SJCRH30 (cell line): Measurements from ENCODE around the gene SLC12A4. TPM values are rescaled to one million over a fixed set of nuclear protein-coding genes. Genes with fewer than 3 reads are reported as not detected.
A peak's percentile ranks its signal among the peaks of the same experiment; 100 is the strongest.

Experiments used
- DNase-seq, 2 experiments: peaks; one replicate each; pipeline ENCODE4 v3.0.0-alpha.2; 2015 to 2020
- H3K27ac ChIP-seq: fragments of 250-450 bp; sonication (Bioruptor Pico); 2 replicates; pipeline ENCODE4 v1.5.1; 2020; ENCODE audit warnings: mild to moderate bottlenecking, moderate library complexity
- H3K27me3 ChIP-seq: fragments of 250-450 bp; sonication (Bioruptor Pico); 2 replicates; pipeline ENCODE4 v1.5.1; 2020; ENCODE audit warnings: mild to moderate bottlenecking, moderate library complexity
- H3K36me3 ChIP-seq: fragments of 250-450 bp; sonication (Bioruptor Pico); 2 replicates; pipeline ENCODE4 v1.5.1; 2020; ENCODE audit warnings: mild to moderate bottlenecking, moderate library complexity
- H3K4me1 ChIP-seq: fragments of 250-450 bp; sonication (Bioruptor Pico); 2 replicates; pipeline ENCODE4 v1.5.1; 2020; ENCODE audit warnings: mild to moderate bottlenecking, moderate library complexity
- H3K4me3 ChIP-seq: fragments of 250-450 bp; sonication (Bioruptor Pico); 2 replicates; pipeline ENCODE4 v1.5.1; 2020; ENCODE audit warnings: mild to moderate bottlenecking, moderate library complexity
- H3K9me3 ChIP-seq: fragments of 250-450 bp; sonication (Bioruptor Pico); replicated peaks from 2 replicates; pipeline ENCODE4 v1.5.1; 2020; ENCODE audit warnings: mild to moderate bottlenecking, moderate library complexity
- total RNA-seq: library from RNA; depleted of rRNA; stranded (reverse); fragments of >200 nt; shearing (Covaris generic); gene quantifications from 2 replicates; pipeline ENCODE4 v1.2.3, GENCODE V29; 2014

Gene SLC12A4
- total RNA-seq, 1 experiment from 2014 or later, result 15.1 TPM

DNA sequence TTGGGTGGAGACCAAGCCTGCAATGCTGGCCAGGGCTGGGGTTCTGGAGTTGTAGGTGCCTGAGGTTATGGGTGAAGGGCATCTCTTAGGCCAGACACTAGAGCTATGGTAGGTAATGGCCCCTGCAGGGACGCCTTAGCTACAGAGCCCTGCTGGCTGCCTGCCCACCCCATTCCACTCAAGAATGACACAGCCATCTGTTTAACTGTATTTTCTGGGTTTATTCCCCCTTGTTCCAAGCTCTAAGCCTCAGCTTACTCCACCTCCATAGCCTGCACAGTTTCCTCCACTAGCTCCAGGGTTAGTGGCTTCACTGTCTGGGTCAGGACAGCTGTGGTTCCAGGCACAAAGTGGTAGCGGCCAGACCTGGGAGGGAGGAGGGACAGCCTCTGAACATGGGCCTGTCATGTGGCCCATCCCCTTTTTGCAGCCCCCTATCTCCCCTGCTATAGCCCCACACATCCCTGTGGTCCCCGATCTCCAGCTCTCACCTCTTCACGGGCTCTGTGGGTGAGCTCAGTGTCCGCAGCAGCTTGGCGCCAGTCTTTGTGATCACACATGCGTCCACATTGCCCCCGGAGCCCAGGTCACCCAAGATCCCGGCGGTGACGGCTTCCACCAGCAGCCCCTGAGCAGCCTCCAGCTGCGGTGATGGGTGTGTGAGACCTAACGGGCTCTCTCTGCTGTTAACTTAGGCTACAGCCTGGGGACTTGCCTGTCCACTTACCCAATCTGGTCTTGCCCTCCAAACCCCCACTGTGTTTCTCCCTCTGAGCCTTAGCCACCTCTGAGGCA, 33.9 kb downstream of the SLC12A4 start:
- no peak overlapping the region for H3K27ac ChIP-seq
- H3K36me3 ChIP-seq, result no peaks in the 10 kb centered on the region
- H3K4me3 ChIP-seq, result peak overlapping the region; percentile 95
- H3K9me3 ChIP-seq, result no peaks in the 10 kb centered on the region
- H3K27me3 ChIP-seq, result no peaks in the 10 kb centered on the region
- peak; percentile 33 to 56 for DNase-seq
- H3K4me1 ChIP-seq, result 0 out of 2 replicates have a peak, but pooled peaks cover 5% of the 10 kb centered on the region

DNA sequence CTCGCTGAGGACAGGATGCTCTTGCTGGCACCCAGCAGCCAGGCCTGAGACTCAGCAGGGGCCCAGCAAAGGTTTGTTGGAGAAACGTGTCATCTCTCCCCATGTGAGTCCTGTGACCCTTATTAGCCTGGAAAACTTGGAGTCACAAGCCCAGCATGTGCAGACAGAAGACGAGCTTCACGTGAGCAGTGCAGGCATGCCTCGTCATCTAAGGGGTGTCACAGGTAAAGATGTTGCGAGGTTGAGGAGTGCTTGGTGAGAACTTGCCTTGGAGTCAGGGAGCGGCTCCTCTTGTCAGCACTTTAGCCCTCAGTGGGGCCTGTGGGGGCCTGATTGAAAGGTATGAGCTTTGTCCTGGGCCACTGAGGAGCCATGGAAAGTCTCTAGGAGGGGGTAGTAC, 34.6 kb downstream of the SLC12A4 start:
- no peak for DNase-seq

DNA sequence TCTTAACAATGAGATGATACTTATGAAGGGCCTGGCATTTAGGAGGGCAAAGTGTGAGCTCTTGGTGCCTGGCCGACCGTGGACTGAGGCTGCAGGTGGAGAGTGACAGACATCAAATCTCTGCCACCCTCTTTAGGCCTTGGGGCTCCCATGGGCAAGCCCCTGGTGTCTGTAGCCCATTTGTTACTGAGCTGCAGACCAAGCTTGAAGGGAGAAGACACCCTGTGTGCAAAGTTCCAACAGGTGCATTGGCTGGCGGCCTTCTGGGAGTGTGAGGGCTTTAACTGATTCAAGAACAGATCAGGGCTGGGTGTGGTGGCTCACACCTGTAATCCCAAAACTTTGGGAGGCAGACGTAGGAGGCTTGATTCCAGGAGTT, 36.0 kb downstream of the SLC12A4 start:
- H3K4me3 ChIP-seq, result no peak overlapping the region
- 0 out of 2 replicates have a peak, but pooled peaks cover 5% of the 10 kb centered on the region for H3K4me1 ChIP-seq
- H3K27ac ChIP-seq, result no peak overlapping the region
- no peaks in the 10 kb centered on the region for H3K27me3 ChIP-seq
- no peaks in the 10 kb centered on the region for H3K9me3 ChIP-seq
- H3K36me3 ChIP-seq, result no peaks in the 10 kb centered on the region
- no peak for DNase-seq

More for the DNA sequence above, 34.6 kb downstream of the SLC12A4 start:
- Histone ChIP-seq H3K4me3 (no peak overlapping the region), H3K36me3 (no peaks in the 10 kb centered on the region), H3K9me3 (no peaks in the 10 kb centered on the region), H3K4me1 (0 out of 2 replicates have a peak, but pooled peaks cover 5% of the 10 kb centered on the region), H3K27ac (no peak overlapping the region), H3K27me3 (no peaks in the 10 kb centered on the region)

DNA sequence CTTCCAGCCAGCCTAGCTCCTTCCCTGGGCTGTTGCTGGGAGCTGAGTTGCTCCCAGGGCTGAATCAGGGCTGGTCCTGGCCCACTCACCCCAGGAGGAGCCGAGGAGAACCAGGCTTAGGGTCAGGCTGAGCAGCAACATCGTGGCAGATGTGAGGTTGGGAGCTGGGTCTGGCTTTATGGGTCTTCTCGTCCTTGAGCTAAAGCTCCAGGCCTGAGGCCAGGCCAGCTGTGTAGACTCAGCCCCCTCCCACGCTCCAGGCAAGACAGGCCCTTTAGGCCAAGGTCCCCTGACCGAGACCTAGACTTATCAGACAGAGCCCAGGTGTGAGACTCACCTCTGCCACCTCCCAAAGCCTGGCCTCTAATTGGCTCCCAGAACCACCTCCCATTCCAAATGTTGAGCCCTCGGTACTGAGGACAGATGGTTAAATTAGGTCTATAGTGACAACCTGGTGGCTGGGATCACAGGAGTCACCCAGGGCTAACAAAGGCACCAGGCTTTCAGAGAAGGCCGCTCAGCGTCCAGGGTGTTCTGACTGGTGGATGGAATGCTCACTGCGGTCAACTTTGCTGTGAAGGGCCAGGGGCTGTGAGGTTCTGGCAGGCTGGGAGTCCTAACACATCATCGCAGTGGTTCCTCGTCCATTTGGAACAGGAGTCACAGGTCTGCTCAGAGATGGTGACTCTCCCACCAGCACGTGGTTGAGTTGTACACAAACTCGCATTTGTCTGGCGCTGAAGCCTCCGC, 36.5 kb downstream of the SLC12A4 start, which contains the start of gene CTRL:
Gene CTRL, minus strand, starts transcription at position 151 of the 750 bp plus-strand sequence. Its CDS starts 10 bp downstream, at position 141.
- no peak within 1 kb of the TSS for H3K4me3 ChIP-seq
- H3K27me3 ChIP-seq, result no peaks in the 10 kb centered on the region
- no peak within 1 kb of the TSS for H3K27ac ChIP-seq
- no peaks in the 10 kb centered on the region for H3K9me3 ChIP-seq
- DNase-seq, result no peak
- H3K4me1 ChIP-seq, result 0 out of 2 replicates have a peak, but pooled peaks cover 5% of the 10 kb centered on the region
- no peaks in the 10 kb centered on the region for H3K36me3 ChIP-seq

DNA sequence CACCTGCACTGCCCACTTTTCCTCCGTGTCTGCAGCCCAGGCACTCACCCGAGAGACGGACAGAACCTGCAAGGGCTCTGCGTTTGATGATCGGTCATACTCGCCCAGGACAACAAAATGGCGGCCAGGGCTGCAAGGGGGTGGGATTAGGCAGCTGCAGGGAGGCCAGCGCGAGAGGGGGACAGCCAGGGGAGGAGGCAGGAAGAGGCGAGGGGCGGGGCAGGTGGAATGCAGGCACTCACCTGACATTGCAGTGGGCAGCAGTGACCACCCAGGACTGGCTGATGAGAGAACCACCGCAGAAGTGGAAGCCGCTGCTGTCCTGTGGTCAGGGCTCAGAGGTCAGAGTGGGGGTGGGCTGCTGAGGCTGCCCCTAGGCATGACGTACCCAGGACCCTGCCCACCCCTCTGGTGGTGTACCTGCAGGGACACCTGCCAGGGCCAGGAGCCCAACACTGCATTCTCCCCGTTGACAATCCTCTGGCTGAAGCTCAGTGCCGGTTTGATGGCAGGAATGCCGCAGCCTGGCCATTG, 37.7 kb downstream of the SLC12A4 start:
- Histone ChIP-seq H3K4me3 (no peak overlapping the region), H3K36me3 (no peaks in the 10 kb centered on the region), H3K4me1 (peaks cover 10% of the 10 kb centered on the region; the same call in 1 of the 2 replicates), H3K9me3 (no peaks in the 10 kb centered on the region), H3K27me3 (no peaks in the 10 kb centered on the region), H3K27ac (no peak overlapping the region)
- DNase-seq, result no peak

DNA sequence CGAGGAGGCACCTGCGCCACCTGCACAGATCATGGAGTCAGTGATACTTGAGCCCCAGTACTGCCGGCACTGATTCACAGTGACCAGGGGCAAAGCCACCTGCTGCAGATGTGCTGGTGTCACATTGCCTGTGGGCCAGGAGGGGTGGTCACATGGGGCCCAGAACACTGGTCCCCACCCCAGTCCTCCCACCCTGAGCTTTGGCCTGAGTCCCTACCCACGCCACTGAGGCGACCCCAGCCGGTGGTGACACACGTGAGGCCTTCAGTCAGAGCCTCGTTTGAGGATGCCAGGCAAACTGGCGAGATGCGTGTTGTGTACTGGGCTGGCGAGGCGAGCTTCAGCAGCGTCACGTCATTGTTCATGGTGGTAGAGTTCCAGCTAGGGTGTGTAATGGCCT, 38.2 kb downstream of the SLC12A4 start:
- no peak overlapping the region for H3K27ac ChIP-seq
- H3K27me3 ChIP-seq, result no peaks in the 10 kb centered on the region
- H3K4me3 ChIP-seq, result no peak overlapping the region
- DNase-seq, result no peak
- H3K4me1 ChIP-seq, result peaks cover 10% of the 10 kb centered on the region; the same call in 1 of the 2 replicates
- H3K36me3 ChIP-seq, result no peaks in the 10 kb centered on the region
- H3K9me3 ChIP-seq, result no peaks in the 10 kb centered on the region

DNA sequence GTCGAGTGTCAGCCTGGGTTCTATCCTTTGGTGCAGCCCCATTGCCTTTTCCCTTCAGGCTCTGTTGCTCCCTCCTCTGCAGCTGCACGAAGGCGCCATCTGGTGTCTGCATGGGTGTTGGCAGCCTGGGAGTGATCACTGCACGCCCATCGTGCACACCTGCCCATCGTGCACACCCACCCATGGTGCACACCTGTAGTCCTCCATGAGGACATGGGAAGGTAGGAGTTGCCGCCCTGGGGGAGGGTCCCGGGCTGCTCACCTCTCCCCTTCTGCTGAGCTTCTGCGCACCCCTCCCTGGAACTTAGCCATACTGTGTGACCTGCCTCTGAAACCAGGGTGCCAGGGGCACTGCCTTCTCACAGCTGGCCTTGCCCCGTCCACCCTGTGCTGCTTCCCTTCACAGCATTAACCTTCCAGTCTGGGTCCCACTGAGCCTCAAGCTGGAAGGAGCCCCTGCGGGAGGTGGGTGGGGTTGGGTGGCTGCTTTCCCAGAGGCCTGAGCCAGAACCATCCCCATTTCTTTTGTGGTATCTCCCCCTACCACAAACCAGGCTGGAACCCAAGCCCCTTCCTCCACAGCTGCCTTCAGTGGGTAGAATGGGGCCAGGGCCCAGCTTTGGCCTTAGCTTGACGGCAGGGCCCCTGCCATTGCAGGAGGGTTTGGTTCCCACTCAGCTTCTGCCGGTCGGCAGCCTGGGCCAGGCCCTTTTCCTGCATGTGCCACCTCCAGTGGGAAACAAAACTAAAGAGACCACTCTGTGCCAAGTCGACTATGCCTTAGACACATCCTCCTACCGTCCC, 39.7 kb downstream of the SLC12A4 start:
- Histone ChIP-seq H3K4me3 (no peak overlapping the region), H3K4me1 (peaks cover 4% of the 10 kb centered on the region; the same call in 1 of the 2 replicates), H3K27me3 (no peaks in the 10 kb centered on the region), H3K9me3 (no peaks in the 10 kb centered on the region), H3K27ac (no peak overlapping the region), H3K36me3 (no peaks in the 10 kb centered on the region)
- peak; percentile 59 to 72 for DNase-seq

DNA sequence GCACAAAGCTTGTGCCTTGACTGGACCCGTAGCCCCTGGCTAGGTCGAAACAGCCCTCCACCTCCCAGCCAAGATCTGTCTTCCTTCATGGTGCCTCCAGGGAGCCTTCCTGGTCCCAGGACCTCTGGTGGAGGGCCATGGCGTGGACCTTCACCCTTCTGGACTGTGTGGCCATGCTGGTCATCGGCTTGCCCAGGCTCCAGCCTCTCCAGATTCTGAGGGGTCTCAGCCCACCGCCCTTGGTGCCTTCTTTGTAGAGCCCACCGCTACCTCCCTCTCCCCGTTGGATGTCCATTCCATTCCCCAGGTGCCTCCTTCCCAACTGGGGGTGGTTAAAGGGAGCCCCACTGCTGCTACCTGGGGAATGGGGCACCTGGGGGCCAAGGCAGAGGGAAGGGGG, 40.3 kb downstream of the SLC12A4 start:
- H3K4me1 ChIP-seq, result peaks cover 4% of the 10 kb centered on the region; the same call in 1 of the 2 replicates
- no peak overlapping the region for H3K27ac ChIP-seq
- no peaks in the 10 kb centered on the region for H3K36me3 ChIP-seq
- no peaks in the 10 kb centered on the region for H3K9me3 ChIP-seq
- H3K4me3 ChIP-seq, result no peak overlapping the region
- no peaks in the 10 kb centered on the region for H3K27me3 ChIP-seq
- DNase-seq, result no peak

DNA sequence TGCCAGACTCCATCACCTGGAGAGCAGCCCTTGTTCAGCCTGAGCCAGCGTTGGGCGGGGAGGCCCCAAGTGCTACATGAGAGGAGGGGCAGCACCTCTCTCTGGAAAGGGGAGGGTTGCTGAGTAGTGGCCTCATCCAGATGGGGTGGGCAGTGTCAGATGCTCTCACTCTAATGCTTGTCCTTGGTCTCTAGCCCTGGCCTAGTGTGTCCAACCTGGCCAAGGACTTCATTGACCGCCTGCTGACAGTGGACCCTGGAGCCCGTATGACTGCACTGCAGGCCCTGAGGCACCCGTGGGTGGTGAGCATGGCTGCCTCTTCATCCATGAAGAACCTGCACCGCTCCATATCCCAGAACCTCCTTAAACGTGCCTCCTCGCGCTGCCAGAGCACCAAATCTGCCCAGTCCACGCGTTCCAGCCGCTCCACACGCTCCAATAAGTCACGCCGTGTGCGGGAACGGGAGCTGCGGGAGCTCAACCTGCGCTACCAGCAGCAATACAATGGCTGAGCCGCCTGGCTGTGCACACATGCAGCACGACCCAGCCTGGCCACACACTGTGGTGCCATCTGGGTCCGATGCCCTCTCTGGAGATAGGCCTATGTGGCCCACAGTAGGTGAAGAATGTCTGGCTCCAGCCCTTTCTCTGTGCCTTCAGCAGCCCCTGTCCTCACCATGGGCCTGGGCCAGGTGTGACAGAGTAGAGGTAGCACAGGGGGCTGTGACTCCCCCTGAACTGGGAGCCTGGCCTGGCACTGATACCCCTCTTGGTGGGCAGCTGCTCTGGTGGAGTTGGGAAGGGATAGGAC, 41.1 kb downstream of the SLC12A4 start:
- H3K36me3 ChIP-seq, result no peaks in the 10 kb centered on the region
- H3K4me1 ChIP-seq, result peaks cover 4% of the 10 kb centered on the region; the same call in 1 of the 2 replicates
- no peak overlapping the region for H3K4me3 ChIP-seq
- no peak for DNase-seq
- H3K9me3 ChIP-seq, result no peaks in the 10 kb centered on the region
- no peaks in the 10 kb centered on the region for H3K27me3 ChIP-seq
- no peak overlapping the region for H3K27ac ChIP-seq

DNA sequence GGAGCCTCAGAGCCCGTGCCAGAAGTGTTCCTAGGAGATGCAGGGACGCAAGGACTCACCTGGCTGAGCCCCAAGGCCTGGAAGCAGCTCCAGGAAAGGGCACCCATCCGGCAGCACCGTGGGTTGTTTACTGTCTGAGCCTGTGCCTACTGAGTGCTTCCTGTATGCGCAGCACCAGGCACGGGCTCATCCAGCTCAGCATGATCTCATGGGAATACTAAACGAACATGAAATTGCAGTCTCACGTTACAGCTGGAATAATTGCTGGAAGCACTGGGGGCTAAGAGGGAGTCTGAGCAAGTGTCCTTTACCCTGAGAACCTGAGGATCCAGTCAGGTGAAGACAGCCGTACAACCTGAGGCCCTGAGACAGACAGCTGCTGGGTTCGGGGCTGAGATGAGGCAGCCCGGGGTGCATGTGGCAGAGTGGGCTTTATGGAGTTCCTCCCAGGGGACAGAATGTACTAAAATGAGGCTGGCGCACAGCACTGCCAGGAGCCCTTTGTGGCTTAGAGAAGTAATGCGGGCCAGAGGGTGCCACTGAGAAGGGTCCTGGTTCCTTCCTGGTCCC, 42.2 kb downstream of the SLC12A4 start:
- Histone ChIP-seq H3K4me3 (no peak overlapping the region), H3K36me3 (no peaks in the 10 kb centered on the region), H3K9me3 (no peaks in the 10 kb centered on the region), H3K27ac (no peak overlapping the region), H3K4me1 (peaks cover 4% of the 10 kb centered on the region; the same call in 1 of the 2 replicates), H3K27me3 (no peaks in the 10 kb centered on the region)
- peak; percentile 20 to 39 for DNase-seq

DNA sequence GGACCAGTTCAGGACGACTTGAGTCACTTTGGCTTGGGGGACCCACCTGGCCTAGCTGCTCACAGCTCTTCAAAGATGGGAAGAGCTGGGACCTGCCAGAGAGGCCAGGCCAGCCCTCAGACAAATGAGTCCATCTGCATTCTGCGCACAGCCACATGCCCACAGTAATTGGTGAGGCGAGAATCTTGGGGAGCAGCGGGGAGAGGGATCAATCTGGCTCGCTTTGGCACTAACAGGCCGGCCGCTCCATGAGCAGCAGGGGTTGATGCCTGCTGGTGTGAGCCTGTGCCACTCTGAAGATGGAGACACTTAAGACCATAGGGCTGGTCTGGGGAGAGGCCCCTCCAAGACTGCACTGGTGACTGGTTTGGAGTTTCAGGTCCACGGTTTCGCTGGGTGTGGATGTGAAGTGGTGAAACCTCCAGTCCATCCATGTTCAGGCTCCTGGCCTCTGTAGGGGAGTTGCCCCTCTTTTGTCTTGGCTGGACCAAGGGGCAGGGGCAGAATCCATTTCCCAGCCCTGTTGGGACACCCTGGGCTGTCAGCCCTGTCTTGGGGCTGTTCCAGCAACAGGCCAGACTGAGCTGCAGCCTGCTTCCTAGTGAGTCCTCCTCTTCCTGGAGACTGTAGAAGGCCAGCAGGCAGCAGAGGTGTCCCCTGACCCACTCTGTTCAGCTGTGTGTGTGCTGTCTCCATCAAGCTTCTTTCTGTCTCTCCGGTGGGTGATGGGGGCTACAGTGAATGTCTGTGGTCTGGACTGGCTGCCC, 44.1 kb downstream of the SLC12A4 start:
- peaks cover 4% of the 10 kb centered on the region; the same call in 1 of the 2 replicates for H3K4me1 ChIP-seq
- H3K4me3 ChIP-seq, result no peak overlapping the region
- H3K27me3 ChIP-seq, result no peaks in the 10 kb centered on the region
- no peak for DNase-seq
- H3K36me3 ChIP-seq, result no peaks in the 10 kb centered on the region
- no peak overlapping the region for H3K27ac ChIP-seq
- no peaks in the 10 kb centered on the region for H3K9me3 ChIP-seq

DNA sequence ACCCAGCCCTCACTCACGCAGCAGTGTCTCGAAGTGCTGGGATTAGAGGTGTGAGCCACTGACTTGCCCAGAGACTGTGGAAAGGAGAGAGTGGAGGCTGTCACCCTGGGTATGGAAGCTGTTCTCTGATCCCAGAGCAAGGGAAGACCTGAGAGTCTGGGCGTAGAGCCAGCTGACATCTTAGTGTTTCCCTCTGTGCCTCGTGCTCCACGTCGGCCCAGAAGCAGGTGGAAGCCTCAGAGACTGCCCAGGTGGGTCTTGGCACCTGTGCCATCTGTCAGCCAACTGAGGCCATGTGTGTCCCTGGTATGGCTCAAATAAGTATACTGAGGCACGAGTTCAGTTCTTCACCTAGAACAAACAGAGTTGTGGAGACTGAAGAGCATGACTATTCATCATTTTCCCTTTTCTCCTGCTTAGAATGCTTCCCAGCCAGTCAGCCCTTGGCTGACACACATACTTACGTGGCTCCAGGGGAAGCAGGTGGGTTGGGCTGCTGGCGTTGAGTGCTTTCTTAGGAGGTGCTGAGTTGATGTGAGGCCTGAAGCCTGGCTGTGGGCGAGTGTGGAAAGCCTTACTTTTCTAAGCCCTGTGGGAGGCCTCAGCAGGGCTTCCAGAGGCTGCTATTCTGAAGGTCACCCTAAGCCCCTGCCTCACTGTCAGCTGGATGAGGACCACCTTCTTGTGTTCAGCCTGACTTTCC, 44.9 kb downstream of the SLC12A4 start:
- DNase-seq, result no peak
- Histone ChIP-seq H3K27me3 (no peaks in the 10 kb centered on the region), H3K4me1 (peaks cover 4% of the 10 kb centered on the region; the same call in 1 of the 2 replicates), H3K9me3 (no peaks in the 10 kb centered on the region), H3K27ac (no peak overlapping the region), H3K36me3 (no peaks in the 10 kb centered on the region), H3K4me3 (no peak overlapping the region)
